T-helper 2 cell treated with Interferon-gamma antibody and Interleukin-4, amounts not matched to agents 5 μg/mL and 100 μg/mL, for 36 hours (primary cell): ENCODE results near the gene GRIN2C.

Experiments used
- DNase-seq: peaks from one replicate; pipeline ENCODE4 v3.0.0; 2021; ENCODE audit warnings: low spot score
- H3K27ac Mint-ChIP-seq: one replicate; pipeline ENCODE4 v1.8.0; 2021; ENCODE audit warnings: mild to moderate bottlenecking, mixed read lengths
- H3K27me3 Mint-ChIP-seq: one replicate; pipeline ENCODE4 v1.8.0; 2021; ENCODE audit warnings: low read depth, mixed read lengths
- H3K36me3 Mint-ChIP-seq: one replicate; pipeline ENCODE4 v1.8.0; 2021; ENCODE audit warnings: low read depth, mixed read lengths
- H3K4me1 Mint-ChIP-seq: one replicate; pipeline ENCODE4 v1.8.0; 2021; ENCODE audit warnings: low read depth, mixed read lengths
- H3K4me3 Mint-ChIP-seq: one replicate; pipeline ENCODE4 v1.8.0; 2022; ENCODE audit warnings: mild to moderate bottlenecking, moderate library complexity, mixed read lengths
- H3K9me3 Mint-ChIP-seq: one replicate; pipeline ENCODE4 v1.8.0; 2021; ENCODE audit warnings: mixed read lengths

The GRIN2C gene

DNA sequence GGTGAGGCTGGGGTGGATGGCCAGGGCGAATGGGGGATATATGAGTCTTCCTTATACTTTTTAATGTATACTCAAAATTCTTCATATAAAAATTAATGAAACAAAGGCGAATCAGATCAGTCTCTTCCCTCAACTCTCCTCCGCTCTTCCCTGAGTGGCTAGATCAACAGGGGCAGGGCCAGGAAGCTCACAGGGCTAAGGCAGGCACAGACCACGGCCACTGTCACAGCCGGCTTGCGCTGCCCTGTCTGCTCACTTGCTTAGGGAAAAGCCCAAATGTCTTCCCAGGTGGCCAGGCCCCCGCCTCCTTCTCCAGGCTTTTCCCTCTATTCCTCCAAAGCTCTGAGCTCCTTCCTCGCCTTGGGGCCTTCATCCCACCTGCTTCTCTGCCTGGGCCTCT lies 6.0 kb downstream of the GRIN2C start:
- peaks cover 56% of the 10 kb centered on the region for H3K27me3 Mint-ChIP-seq
- H3K4me3 Mint-ChIP-seq = peak overlapping the region; percentile 84
- H3K4me1 Mint-ChIP-seq = peaks cover 5% of the 10 kb centered on the region
- no peaks in the 10 kb centered on the region for H3K9me3 Mint-ChIP-seq
- no peak for DNase-seq
- no peak overlapping the region for H3K27ac Mint-ChIP-seq
- H3K36me3 Mint-ChIP-seq = no peaks in the 10 kb centered on the region

- Mint-ChIP-seq H3K36me3 (no peaks in the 10 kb centered on the region), H3K27me3 (peaks cover 51% of the 10 kb centered on the region), H3K4me3 (peak overlapping the region; percentile 84), H3K27ac (no peak overlapping the region), H3K4me1 (peaks cover 5% of the 10 kb centered on the region), H3K9me3 (no peaks in the 10 kb centered on the region)
- DNase-seq = no peak
Measured at GRCh38 chr17:74853048-74853397, 6.7 kb downstream of the GRIN2C start.

GRCh38 chr17:74852237-74853047 lies 7.2 kb downstream of the GRIN2C start:
- Mint-ChIP-seq H3K4me1 (peaks cover 5% of the 10 kb centered on the region), H3K9me3 (no peaks in the 10 kb centered on the region), H3K27ac (no peak overlapping the region), H3K36me3 (no peaks in the 10 kb centered on the region), H3K27me3 (peaks cover 45% of the 10 kb centered on the region), H3K4me3 (peak overlapping the region; percentile 84)
- peak; percentile 68 for DNase-seq

- Mint-ChIP-seq H3K27ac (no peak overlapping the region), H3K4me3 (no peak overlapping the region), H3K9me3 (no peaks in the 10 kb centered on the region), H3K4me1 (peaks cover 5% of the 10 kb centered on the region), H3K27me3 (peaks cover 38% of the 10 kb centered on the region), H3K36me3 (no peaks in the 10 kb centered on the region)
- no peak for DNase-seq
Measured at GRCh38 chr17:74851612-74852236, 8.0 kb downstream of the GRIN2C start.

GRCh38 chr17:74850914-74851313 lies 8.8 kb downstream of the GRIN2C start:
- Mint-ChIP-seq H3K27me3 (peaks cover 30% of the 10 kb centered on the region), H3K36me3 (no peaks in the 10 kb centered on the region), H3K4me3 (peak overlapping the region; percentile 2), H3K4me1 (peaks cover 5% of the 10 kb centered on the region), H3K27ac (no peak overlapping the region), H3K9me3 (no peaks in the 10 kb centered on the region)
- DNase-seq = no peak

- H3K4me1 Mint-ChIP-seq = peaks cover 5% of the 10 kb centered on the region
- no peaks in the 10 kb centered on the region for H3K36me3 Mint-ChIP-seq
- no peak for DNase-seq
- H3K27me3 Mint-ChIP-seq = peaks cover 24% of the 10 kb centered on the region
- H3K4me3 Mint-ChIP-seq = no peak overlapping the region
- no peaks in the 10 kb centered on the region for H3K9me3 Mint-ChIP-seq
- no peak overlapping the region for H3K27ac Mint-ChIP-seq
Measured at GRCh38 chr17:74850310-74850709, 9.4 kb downstream of the GRIN2C start.

GRCh38 chr17:74848656-74849399 lies 10.9 kb downstream of the GRIN2C start:
- H3K4me3 Mint-ChIP-seq = no peak overlapping the region
- no peak overlapping the region for H3K27ac Mint-ChIP-seq

GRCh38 chr17:74846621-74847020 lies 13.1 kb downstream of the GRIN2C start:
- no peak for DNase-seq
- Mint-ChIP-seq H3K27ac (no peak overlapping the region), H3K9me3 (no peaks in the 10 kb centered on the region), H3K27me3 (peaks cover 22% of the 10 kb centered on the region), H3K4me3 (no peak overlapping the region), H3K36me3 (peaks cover 4% of the 10 kb centered on the region), H3K4me1 (no peaks in the 10 kb centered on the region)

More at GRCh38 chr17:74848656-74849399, 10.9 kb downstream of the GRIN2C start:
- Mint-ChIP-seq H3K27me3 (peaks cover 22% of the 10 kb centered on the region), H3K36me3 (no peaks in the 10 kb centered on the region), H3K4me1 (peaks cover 5% of the 10 kb centered on the region), H3K9me3 (no peaks in the 10 kb centered on the region)
- DNase-seq = no peak

GRCh38 chr17:74843352-74843627 lies 16.4 kb downstream of the GRIN2C start:
- H3K27ac Mint-ChIP-seq = no peak overlapping the region
- H3K27me3 Mint-ChIP-seq = peaks cover 17% of the 10 kb centered on the region
- H3K4me3 Mint-ChIP-seq = no peak overlapping the region
- H3K9me3 Mint-ChIP-seq = no peaks in the 10 kb centered on the region
- H3K4me1 Mint-ChIP-seq = peaks cover 4% of the 10 kb centered on the region
- H3K36me3 Mint-ChIP-seq = peaks cover 4% of the 10 kb centered on the region
- DNase-seq = no peak

- Mint-ChIP-seq H3K4me3 (no peak overlapping the region), H3K27ac (no peak overlapping the region), H3K36me3 (peaks cover 4% of the 10 kb centered on the region), H3K9me3 (no peaks in the 10 kb centered on the region), H3K4me1 (peaks cover 4% of the 10 kb centered on the region), H3K27me3 (peaks cover 17% of the 10 kb centered on the region)
- DNase-seq = peak; percentile 14
Measured at GRCh38 chr17:74842599-74843351, 16.9 kb downstream of the GRIN2C start.

DNA sequence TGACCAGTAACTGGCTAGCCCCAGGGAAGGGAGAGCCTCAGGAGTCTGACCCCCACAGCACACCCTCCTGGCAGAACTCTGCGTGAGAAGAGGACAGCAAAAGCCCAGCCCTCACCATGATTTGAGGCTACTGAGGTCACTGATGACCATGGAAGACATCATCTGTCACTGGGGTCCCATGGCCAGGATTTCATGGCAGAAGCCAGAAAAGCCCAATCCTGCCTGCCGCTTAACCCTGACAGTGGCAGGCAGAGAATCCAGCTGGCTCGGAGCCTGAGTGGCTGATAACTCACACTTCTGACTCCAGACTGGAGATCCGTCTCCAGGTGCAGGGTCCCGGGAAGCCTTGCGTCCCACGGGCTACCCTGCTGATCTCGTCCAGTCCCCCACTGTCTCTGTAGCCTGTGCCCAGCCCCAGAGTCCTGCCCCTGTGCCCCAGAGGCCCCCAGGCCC lies 17.5 kb downstream of the GRIN2C start:
- peaks cover 17% of the 10 kb centered on the region for H3K27me3 Mint-ChIP-seq
- no peak for DNase-seq
- H3K9me3 Mint-ChIP-seq = no peaks in the 10 kb centered on the region
- H3K27ac Mint-ChIP-seq = no peak overlapping the region
- peaks cover 4% of the 10 kb centered on the region for H3K36me3 Mint-ChIP-seq
- no peak overlapping the region for H3K4me3 Mint-ChIP-seq
- peaks cover 4% of the 10 kb centered on the region for H3K4me1 Mint-ChIP-seq

- Mint-ChIP-seq H3K27me3 (peaks cover 17% of the 10 kb centered on the region), H3K9me3 (no peaks in the 10 kb centered on the region), H3K36me3 (peaks cover 7% of the 10 kb centered on the region), H3K27ac (no peak overlapping the region), H3K4me3 (no peak overlapping the region), H3K4me1 (peaks cover 4% of the 10 kb centered on the region)
- no peak for DNase-seq
Measured at GRCh38 chr17:74840989-74841666, 18.6 kb downstream of the GRIN2C start.
